H9 (cell line): ENCODE measurements around the gene SRF. TPM values are rescaled to one million over a fixed set of nuclear protein-coding genes. Genes with fewer than 3 reads are reported as not detected.

Experiments
- DNase-seq: peaks from one replicate; pipeline ENCODE4 v3.0.0-alpha.2; 2017
- H2AFZ ChIP-seq: one replicate; pipeline ENCODE4 v1.6.1; 2013; ENCODE audit warnings: mild to moderate bottlenecking, low read length, control low read depth, moderate library complexity
- H2AK5ac ChIP-seq: 2 replicates; pipeline ENCODE4 v1.6.1; 2013; ENCODE audit warnings: low read length, control low read depth, mixed read lengths; ENCODE audit not compliant: insufficient read length
- H2BK120ac ChIP-seq: one replicate; pipeline ENCODE4 v1.6.1; 2013; ENCODE audit warnings: low read depth, mild to moderate bottlenecking, low read length, control low read depth, inconsistent platforms; ENCODE audit not compliant: poor library complexity, severe bottlenecking
- H2BK12ac ChIP-seq: 2 replicates; pipeline ENCODE4 v1.6.1; 2013; ENCODE audit warnings: low read length, control low read depth, mixed read lengths, low read depth; ENCODE audit not compliant: insufficient read length
- H2BK15ac ChIP-seq: 2 replicates; pipeline ENCODE4 v1.6.1; 2013; ENCODE audit warnings: low read depth, low read length, control low read depth
- H2BK20ac ChIP-seq: one replicate; pipeline ENCODE4 v1.6.1; 2013; ENCODE audit warnings: low read depth, mild to moderate bottlenecking, low read length, control low read depth, inconsistent platforms; ENCODE audit not compliant: poor library complexity, severe bottlenecking
- H2BK5ac ChIP-seq: 2 replicates; pipeline ENCODE4 v1.6.1; 2013; ENCODE audit warnings: low read length, control low read depth, mixed read lengths; ENCODE audit not compliant: insufficient read length
- H3K14ac ChIP-seq: 2 replicates; pipeline ENCODE4 v1.6.1; 2013; ENCODE audit warnings: low read length, control low read depth; ENCODE audit not compliant: insufficient read depth
- H3K18ac ChIP-seq: 2 replicates; pipeline ENCODE4 v1.6.1; 2013; ENCODE audit warnings: low read depth, mild to moderate bottlenecking, mixed read lengths, low read length, control low read depth; ENCODE audit not compliant: insufficient read length
- H3K23ac ChIP-seq: 2 replicates; pipeline ENCODE4 v1.6.1; 2013; ENCODE audit warnings: low read length, control low read depth, mixed read lengths, low read depth; ENCODE audit not compliant: insufficient read length
- H3K23me2 ChIP-seq: 2 replicates; pipeline ENCODE4 v1.6.1; 2013; ENCODE audit warnings: low read depth, mild to moderate bottlenecking, mixed read lengths, low read length, control low read depth; ENCODE audit not compliant: insufficient read length, poor library complexity, severe bottlenecking
- H3K27ac ChIP-seq: 2 replicates; pipeline ENCODE4 v1.5.1; 2013; ENCODE audit warnings: low read length, control low read depth, mixed read lengths, low read depth; ENCODE audit not compliant: insufficient read length
- H3K27me3 ChIP-seq: 2 replicates; pipeline ENCODE4 v1.6.1; 2013; ENCODE audit warnings: low read length, control low read depth, inconsistent platforms; ENCODE audit not compliant: insufficient read depth
- H3K4ac ChIP-seq: 2 replicates; pipeline ENCODE4 v1.6.1; 2013; ENCODE audit warnings: low read depth, mild to moderate bottlenecking, control low read depth, inconsistent platforms, low read length, moderate library complexity
- H3K4me1 ChIP-seq: 2 replicates; pipeline ENCODE4 v1.6.1; 2013; ENCODE audit warnings: low read length, control low read depth, inconsistent platforms; ENCODE audit not compliant: insufficient read depth
- H3K4me2 ChIP-seq: 2 replicates; pipeline ENCODE4 v1.6.1; 2013; ENCODE audit warnings: low read length, control low read depth, mixed read lengths; ENCODE audit not compliant: insufficient read length, insufficient read depth
- H3K56ac ChIP-seq: 2 replicates; pipeline ENCODE4 v1.6.1; 2013; ENCODE audit warnings: low read depth, mild to moderate bottlenecking, mixed read lengths, low read length, control low read depth; ENCODE audit not compliant: insufficient read length
- H3K79me1 ChIP-seq: 2 replicates; pipeline ENCODE4 v1.6.1; 2013; ENCODE audit warnings: low read depth, mild to moderate bottlenecking, moderate library complexity, low read length, control low read depth, inconsistent platforms; ENCODE audit not compliant: insufficient read depth, poor library complexity, severe bottlenecking
- H3K79me2 ChIP-seq: 2 replicates; pipeline ENCODE4 v1.6.1; 2013; ENCODE audit warnings: low read length, control low read depth, inconsistent platforms; ENCODE audit not compliant: insufficient read depth
- H3K9ac ChIP-seq: 2 replicates; pipeline ENCODE4 v1.6.1; 2013; ENCODE audit warnings: low read length, control low read depth, mixed read lengths; ENCODE audit not compliant: insufficient read length; ENCODE audit errors: extremely low read depth
- H3K9me3 ChIP-seq: one replicate; pipeline ENCODE4 v1.6.1; 2013; ENCODE audit warnings: low read depth, low read length, inconsistent platforms; ENCODE audit not compliant: control insufficient read depth
- H3T11ph ChIP-seq: one replicate; pipeline ENCODE4 v1.6.1; 2013; ENCODE audit warnings: mild to moderate bottlenecking, low read length, control low read depth, inconsistent platforms
- H4K20me1 ChIP-seq: one replicate; pipeline ENCODE4 v1.6.1; 2013; ENCODE audit not compliant: control insufficient read depth, insufficient read length, insufficient read depth
- H4K5ac ChIP-seq: 2 replicates; pipeline ENCODE4 v1.6.1; 2013; ENCODE audit warnings: low read depth, mild to moderate bottlenecking, mixed read lengths, low read length, control low read depth; ENCODE audit not compliant: insufficient read length
- H4K8ac ChIP-seq: replicated peaks from 2 replicates; pipeline ENCODE4 v1.6.1; 2013; ENCODE audit warnings: low read length, control low read depth, mixed read lengths, low read depth; ENCODE audit not compliant: insufficient read length
- H4K91ac ChIP-seq: 2 replicates; pipeline ENCODE4 v1.6.1; 2013; ENCODE audit warnings: low read depth, mild to moderate bottlenecking, moderate library complexity, mixed read lengths, low read length, control low read depth; ENCODE audit not compliant: insufficient read length
- H3K27ac Mint-ChIP-seq, 3 experiments: 2 replicates in 2 of 3; 3 replicates in 1 of 3; pipeline ENCODE4 v1.8.0; 2020 to 2021; ENCODE audit warnings: mixed read lengths in 3 of 3, mild to moderate bottlenecking in 1 of 3, moderate library complexity in 1 of 3
- H3K27me3 Mint-ChIP-seq: 2 replicates; pipeline ENCODE4 v1.8.0; 2021; ENCODE audit warnings: low read depth, mild to moderate bottlenecking, moderate library complexity, mixed read lengths
- H3K36me3 Mint-ChIP-seq, 3 experiments: 2 replicates in 2 of 3; 3 replicates in 1 of 3; pipeline ENCODE4 v1.8.0; 2020 to 2021; ENCODE audit warnings: low read depth in 3 of 3, mixed read lengths in 3 of 3; ENCODE audit not compliant: insufficient read depth in 1 of 3
- H3K4me1 Mint-ChIP-seq, 2 experiments: 2 replicates each; pipeline ENCODE4 v1.8.0; 2020; ENCODE audit warnings: mixed read lengths in 2 of 2
- H3K4me3 Mint-ChIP-seq, 2 experiments: 2 replicates in 1 of 2; 3 replicates in 1 of 2; pipeline ENCODE4 v1.8.0; 2020 to 2021; ENCODE audit warnings: mild to moderate bottlenecking in 2 of 2, mixed read lengths in 2 of 2, moderate library complexity in 1 of 2
- H3K9me3 Mint-ChIP-seq, 2 experiments: 2 replicates in 1 of 2; 3 replicates in 1 of 2; pipeline ENCODE4 v1.8.0; 2020; ENCODE audit warnings: mild to moderate bottlenecking in 2 of 2, mixed read lengths in 2 of 2, moderate library complexity in 1 of 2
- CTCF ChIP-seq: fragments of 200-600 bp; sonication (generic); conservative IDR thresholded peaks from 3 replicates; pipeline ENCODE4 v1.8.0; 2021; ENCODE audit warnings: antibody characterized with exemption, mild to moderate bottlenecking
- total RNA-seq: library from RNA; stranded (reverse); gene quantifications from 2 replicates; pipeline ENCODE4 v1.2.1, GENCODE V29; 2021

SRF gene
- total RNA-seq, 1 experiment from 2014 or later: 57.5 TPM

GRCh38 chr6:43163899-43164298 lies 7.2 kb upstream of the SRF start:
- H2AFZ ChIP-seq: no peak overlapping the region
- no peaks in the 10 kb centered on the region; the same call in 1 of the 2 replicates for H3K27me3 Mint-ChIP-seq
- H3K4me3 Mint-ChIP-seq: no peak overlapping the region

More at GRCh38 chr6:43163899-43164298, 7.2 kb upstream of the SRF start:
- no peak overlapping the region for H2BK120ac ChIP-seq
- no peaks in the 10 kb centered on the region for H3K9me3 ChIP-seq
- no peak for TF ChIP-seq CTCF
- H3K79me1 ChIP-seq: no peaks in the 10 kb centered on the region
- H3K4ac ChIP-seq: no peak overlapping the region
- no peaks in the 10 kb centered on the region for H3K4me1 ChIP-seq
- no peaks in the 10 kb centered on the region for H3K23me2 ChIP-seq
- H3T11ph ChIP-seq: no peak overlapping the region
- H4K20me1 ChIP-seq: no peaks in the 10 kb centered on the region
- H3K27me3 ChIP-seq: no peaks in the 10 kb centered on the region
- Mint-ChIP-seq H3K9me3 (no peaks in the 10 kb centered on the region), H3K4me1 (peaks cover 3 to 11% of the 10 kb centered on the region in 2 experiments; a peak in 3 of 4 replicates), H3K36me3 (peaks cover 0 to 18% (median 17%) of the 10 kb centered on the region in 3 experiments; a peak in 3 of 7 replicates), H3K27ac (no peak overlapping the region)
- no peak overlapping the region for H3K4me2 ChIP-seq
- H2BK20ac ChIP-seq: no peak overlapping the region
- H4K91ac ChIP-seq: no peak overlapping the region
- no peak overlapping the region for H2BK12ac ChIP-seq
- H3K14ac ChIP-seq: no peak overlapping the region
- DNase-seq: no peak
- no peak overlapping the region for H2BK15ac ChIP-seq
- H2BK5ac ChIP-seq: no peak overlapping the region
- no peak overlapping the region for H3K9ac ChIP-seq
- no peak overlapping the region for H3K23ac ChIP-seq
- H3K79me2 ChIP-seq: no peaks in the 10 kb centered on the region
- no peak overlapping the region for H4K8ac ChIP-seq
- no peak overlapping the region for H2AK5ac ChIP-seq
- H4K5ac ChIP-seq: no peak overlapping the region
- H3K18ac ChIP-seq: no peak overlapping the region
- no peak overlapping the region for H3K27ac ChIP-seq
- H3K56ac ChIP-seq: no peak overlapping the region
